Measurements from ENCODE around the gene GLRX2.

Gene GLRX2

DNA sequence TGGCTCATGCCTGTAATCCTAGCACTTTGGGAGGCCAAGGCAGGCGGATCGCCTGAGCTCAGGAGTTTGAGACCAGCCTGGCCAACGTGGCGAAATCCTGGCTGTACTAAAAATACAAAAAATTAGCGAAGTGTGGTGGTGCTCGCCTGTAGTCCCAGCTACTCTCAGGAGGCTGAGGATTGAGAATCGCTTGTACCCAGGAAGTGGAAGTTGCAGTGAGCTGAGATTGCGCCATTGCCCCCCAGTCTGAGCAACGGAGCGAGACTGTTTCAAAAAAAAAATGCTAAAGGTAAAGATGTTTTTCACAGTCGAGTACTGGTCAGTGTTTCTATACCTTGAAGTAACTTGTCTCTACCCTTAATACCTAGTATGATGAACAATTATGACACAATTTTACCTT lies 11.1 kb downstream of the GLRX2 start:
- no peak overlapping the region for H3K27ac Mint-ChIP-seq

DNA sequence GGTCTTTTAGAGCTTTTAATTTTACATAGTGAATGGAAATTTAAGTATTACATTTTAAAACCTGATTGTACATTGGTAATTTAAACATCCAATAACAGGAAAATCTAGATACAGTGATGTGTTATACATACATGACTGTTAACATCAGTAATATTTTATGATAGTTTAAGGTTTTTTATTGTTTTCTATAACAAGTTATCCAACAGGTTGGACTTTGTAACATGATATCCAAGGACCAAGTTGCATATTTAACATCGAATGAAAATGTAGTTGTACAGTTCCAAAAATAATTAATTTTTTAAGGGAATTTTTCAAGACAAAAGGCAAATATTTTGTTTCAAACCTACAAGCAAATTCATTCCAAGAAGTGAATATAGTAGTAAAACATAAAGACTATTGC lies 14.3 kb downstream of the GLRX2 start:
- Mint-ChIP-seq H3K4me3 (no peak overlapping the region), H3K27ac (no peak overlapping the region), H3K9me3 (no peaks in the 10 kb centered on the region), H3K4me1 (ENCODE audit: low read depth) (no peaks in the 10 kb centered on the region), H3K27me3 (no peaks in the 10 kb centered on the region), H3K36me3 (ENCODE audit: low read depth) (peaks cover 36% of the 10 kb centered on the region)

More for the DNA sequence above, 11.1 kb downstream of the GLRX2 start:
- Mint-ChIP-seq H3K4me1 (ENCODE audit: low read depth) (no peaks in the 10 kb centered on the region), H3K9me3 (no peaks in the 10 kb centered on the region), H3K36me3 (ENCODE audit: low read depth) (peaks cover 46% of the 10 kb centered on the region), H3K27me3 (no peaks in the 10 kb centered on the region), H3K4me3 (no peak overlapping the region)

- H3K4me3 Mint-ChIP-seq, result no peak overlapping the region
- no peak overlapping the region for H3K27ac Mint-ChIP-seq
- peaks cover 51% of the 10 kb centered on the region for H3K36me3 Mint-ChIP-seq (ENCODE audit: low read depth)
- H3K9me3 Mint-ChIP-seq, result no peaks in the 10 kb centered on the region
- H3K27me3 Mint-ChIP-seq, result no peaks in the 10 kb centered on the region
- no peaks in the 10 kb centered on the region for H3K4me1 Mint-ChIP-seq (ENCODE audit: low read depth)
Measured at GRCh38 chr1:193087893-193088292, 17.3 kb downstream of the GLRX2 start.

DNA sequence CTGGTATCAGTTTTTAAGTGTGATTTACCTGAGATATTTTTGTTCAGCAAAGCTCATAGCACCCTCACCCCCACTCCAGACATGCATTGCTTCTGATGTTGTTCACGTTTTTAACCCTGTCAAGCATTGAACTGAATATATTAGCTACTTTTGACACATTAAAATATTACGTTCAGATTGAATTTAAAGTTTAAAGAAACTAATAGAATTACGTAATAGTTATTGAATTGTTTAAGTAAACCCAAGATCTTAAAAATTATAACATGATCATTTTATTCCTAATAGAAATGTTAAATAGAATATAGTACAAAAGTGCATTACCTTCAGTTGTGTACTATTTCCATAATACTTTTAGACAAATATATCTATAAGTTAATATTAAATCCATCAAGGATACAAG lies 18.9 kb downstream of the GLRX2 start:
- Mint-ChIP-seq H3K9me3 (no peaks in the 10 kb centered on the region), H3K4me3 (no peak overlapping the region), H3K4me1 (ENCODE audit: low read depth) (no peaks in the 10 kb centered on the region), H3K27ac (no peak overlapping the region), H3K27me3 (no peaks in the 10 kb centered on the region), H3K36me3 (ENCODE audit: low read depth) (peaks cover 62% of the 10 kb centered on the region)

- Mint-ChIP-seq H3K27ac (no peak overlapping the region), H3K4me3 (no peak overlapping the region), H3K27me3 (no peaks in the 10 kb centered on the region), H3K36me3 (ENCODE audit: low read depth) (peaks cover 66% of the 10 kb centered on the region), H3K4me1 (ENCODE audit: low read depth) (no peaks in the 10 kb centered on the region), H3K9me3 (no peaks in the 10 kb centered on the region)
Measured at GRCh38 chr1:193085263-193085662, 20.0 kb downstream of the GLRX2 start.

DNA sequence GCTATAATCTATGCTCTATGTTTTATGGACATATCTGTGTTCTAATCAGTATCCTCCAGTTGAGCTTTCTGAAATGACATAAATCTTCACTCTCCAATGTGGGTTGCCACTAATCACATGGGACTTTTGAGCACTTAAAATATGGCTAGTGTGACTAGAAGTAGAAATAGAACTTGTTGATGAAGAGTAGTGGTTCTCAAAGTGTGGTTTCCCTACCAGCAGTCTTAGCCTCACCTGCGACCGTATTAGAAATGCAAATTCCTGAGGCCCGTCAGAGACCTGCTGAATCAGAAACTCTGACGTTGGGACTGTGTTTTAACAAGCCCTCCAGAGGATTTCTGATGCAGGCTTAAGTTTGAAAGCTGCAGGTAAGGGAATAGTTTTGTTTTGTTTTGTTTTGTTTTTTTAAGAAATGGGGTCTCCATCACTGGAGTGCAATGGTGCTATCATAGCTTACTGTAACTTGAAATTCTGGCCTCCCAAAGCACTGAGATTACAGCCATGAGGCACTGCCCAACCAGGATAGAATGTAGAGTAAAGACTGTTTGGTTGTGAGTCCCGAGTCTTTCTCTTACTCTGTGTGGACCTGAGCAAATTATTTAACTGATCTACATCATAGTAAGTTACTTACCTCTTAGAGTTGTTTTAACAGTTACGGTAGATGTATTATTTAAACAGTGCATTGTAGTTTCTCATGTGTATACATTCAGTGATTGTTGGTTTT lies 21.7 kb downstream of the GLRX2 start:
- Mint-ChIP-seq H3K27ac (no peak overlapping the region), H3K36me3 (ENCODE audit: low read depth) (peaks cover 72% of the 10 kb centered on the region), H3K27me3 (no peaks in the 10 kb centered on the region), H3K4me1 (ENCODE audit: low read depth) (no peaks in the 10 kb centered on the region), H3K4me3 (no peak overlapping the region), H3K9me3 (no peaks in the 10 kb centered on the region)

DNA sequence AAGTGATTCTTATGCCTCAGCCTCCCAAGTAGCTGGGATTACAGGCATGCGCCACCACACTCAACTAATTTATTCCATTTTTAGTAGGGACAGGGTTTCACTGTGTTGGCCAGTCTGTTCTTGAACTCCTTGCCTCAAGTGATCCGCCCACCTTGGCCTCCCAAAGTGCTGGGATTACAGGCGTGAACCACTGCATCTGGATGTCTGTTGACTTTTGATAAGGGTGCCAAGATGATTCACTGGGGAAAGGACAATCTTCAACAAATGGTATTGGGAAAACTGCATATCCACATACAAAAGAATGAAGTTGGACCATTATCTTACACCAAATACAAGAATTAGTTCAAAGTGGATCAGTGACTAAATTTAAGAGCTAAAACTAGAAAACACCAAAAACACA lies 26.0 kb downstream of the GLRX2 start:
- H3K4me3 Mint-ChIP-seq, result no peak overlapping the region
- H3K4me1 Mint-ChIP-seq (ENCODE audit: low read depth), result peaks cover 4% of the 10 kb centered on the region
- H3K27me3 Mint-ChIP-seq, result no peaks in the 10 kb centered on the region
- no peaks in the 10 kb centered on the region for H3K9me3 Mint-ChIP-seq
- H3K36me3 Mint-ChIP-seq (ENCODE audit: low read depth), result peaks cover 74% of the 10 kb centered on the region
- H3K27ac Mint-ChIP-seq, result no peak overlapping the region

DNA sequence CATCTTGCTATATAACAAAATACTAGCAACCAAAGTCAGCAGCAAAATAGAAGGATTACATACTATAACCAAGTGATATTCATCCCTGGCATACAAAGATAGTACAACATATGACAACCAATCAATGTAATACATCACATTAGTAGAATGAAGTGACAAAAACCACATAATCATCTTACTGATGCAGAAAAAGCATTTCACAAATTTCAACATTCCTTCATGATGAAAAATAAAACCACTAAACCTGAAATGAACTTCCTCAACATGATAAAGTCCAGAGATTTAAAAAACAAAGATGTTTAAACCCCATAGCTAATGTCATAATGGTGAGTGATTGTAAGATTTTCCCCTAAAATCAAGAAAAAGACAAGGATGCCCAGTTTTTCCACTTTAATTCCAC lies 27.2 kb downstream of the GLRX2 start:
- H3K9me3 Mint-ChIP-seq, result no peaks in the 10 kb centered on the region
- H3K4me1 Mint-ChIP-seq (ENCODE audit: low read depth), result peaks cover 4% of the 10 kb centered on the region
- H3K27ac Mint-ChIP-seq, result no peak overlapping the region
- H3K27me3 Mint-ChIP-seq, result no peaks in the 10 kb centered on the region
- no peak overlapping the region for H3K4me3 Mint-ChIP-seq
- peaks cover 68% of the 10 kb centered on the region for H3K36me3 Mint-ChIP-seq (ENCODE audit: low read depth)

GRCh38 chr1:193070942-193071341 lies 34.3 kb downstream of the GLRX2 start:
- H3K4me1 Mint-ChIP-seq (ENCODE audit: low read depth), result peaks cover 50% of the 10 kb centered on the region
- H3K4me3 Mint-ChIP-seq, result no peak overlapping the region
- no peaks in the 10 kb centered on the region for H3K9me3 Mint-ChIP-seq
- peaks cover 32% of the 10 kb centered on the region for H3K36me3 Mint-ChIP-seq (ENCODE audit: low read depth)
- no peaks in the 10 kb centered on the region for H3K27me3 Mint-ChIP-seq
- H3K27ac Mint-ChIP-seq, result peak overlapping the region; percentile 40

- Mint-ChIP-seq H3K27ac (peak overlapping the region; percentile 75), H3K9me3 (no peaks in the 10 kb centered on the region), H3K4me3 (peak overlapping the region; percentile 43), H3K27me3 (no peaks in the 10 kb centered on the region), H3K4me1 (ENCODE audit: low read depth) (peaks cover 52% of the 10 kb centered on the region), H3K36me3 (ENCODE audit: low read depth) (peaks cover 26% of the 10 kb centered on the region)
Measured at GRCh38 chr1:193070386-193070753, 34.8 kb downstream of the GLRX2 start.

GRCh38 chr1:193069748-193070385 lies 35.3 kb downstream of the GLRX2 start:
- Mint-ChIP-seq H3K4me3 (peak overlapping the region; percentile 43), H3K4me1 (ENCODE audit: low read depth) (peaks cover 57% of the 10 kb centered on the region), H3K9me3 (no peaks in the 10 kb centered on the region), H3K36me3 (ENCODE audit: low read depth) (peaks cover 26% of the 10 kb centered on the region), H3K27me3 (no peaks in the 10 kb centered on the region), H3K27ac (peak overlapping the region; percentile 75)

DNA sequence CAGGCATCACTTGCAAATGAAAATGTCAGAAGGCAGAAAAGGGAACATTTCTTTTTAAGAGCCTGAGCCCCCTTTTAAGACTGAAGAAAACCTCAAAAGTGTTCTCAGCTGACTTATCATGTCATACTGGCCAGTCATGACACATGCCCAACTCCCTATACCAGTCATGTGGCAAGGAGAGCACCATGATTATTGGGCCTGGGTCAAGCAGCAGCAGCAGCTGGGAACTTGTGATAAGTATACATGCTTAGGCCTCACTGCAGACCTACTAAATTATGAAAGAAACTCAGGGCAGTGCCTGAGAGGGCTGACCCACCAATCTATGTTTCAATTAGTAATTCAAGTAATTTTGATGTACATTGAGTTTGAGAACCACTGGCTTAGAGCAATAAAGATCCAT lies 37.2 kb downstream of the GLRX2 start:
- Mint-ChIP-seq H3K27ac (peak overlapping the region; percentile 28), H3K9me3 (no peaks in the 10 kb centered on the region), H3K4me3 (no peak overlapping the region), H3K4me1 (ENCODE audit: low read depth) (peaks cover 73% of the 10 kb centered on the region), H3K27me3 (no peaks in the 10 kb centered on the region), H3K36me3 (ENCODE audit: low read depth) (peaks cover 23% of the 10 kb centered on the region)

DNA sequence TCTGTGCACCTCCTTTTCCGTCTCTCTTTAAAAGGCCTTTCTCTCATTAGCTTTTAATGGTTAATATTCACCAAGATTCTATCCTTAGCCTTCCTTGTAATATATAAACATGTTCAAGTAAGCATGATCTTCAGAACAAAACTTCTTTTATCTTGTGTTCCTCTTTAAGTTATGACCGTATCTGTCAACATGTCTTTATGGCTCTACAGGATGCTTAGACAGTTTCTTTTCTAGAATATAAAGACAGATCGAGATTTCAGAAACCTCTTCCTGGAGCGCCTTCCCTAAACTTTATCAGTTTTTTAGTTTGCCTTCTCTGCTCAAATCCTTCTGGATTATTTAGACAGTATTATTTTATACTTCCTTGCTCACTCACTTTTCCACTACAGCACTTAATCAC lies 38.6 kb downstream of the GLRX2 start:
- no peak overlapping the region for H3K4me3 Mint-ChIP-seq
- H3K27me3 Mint-ChIP-seq, result no peaks in the 10 kb centered on the region
- H3K4me1 Mint-ChIP-seq (ENCODE audit: low read depth), result peaks cover 83% of the 10 kb centered on the region

DNA sequence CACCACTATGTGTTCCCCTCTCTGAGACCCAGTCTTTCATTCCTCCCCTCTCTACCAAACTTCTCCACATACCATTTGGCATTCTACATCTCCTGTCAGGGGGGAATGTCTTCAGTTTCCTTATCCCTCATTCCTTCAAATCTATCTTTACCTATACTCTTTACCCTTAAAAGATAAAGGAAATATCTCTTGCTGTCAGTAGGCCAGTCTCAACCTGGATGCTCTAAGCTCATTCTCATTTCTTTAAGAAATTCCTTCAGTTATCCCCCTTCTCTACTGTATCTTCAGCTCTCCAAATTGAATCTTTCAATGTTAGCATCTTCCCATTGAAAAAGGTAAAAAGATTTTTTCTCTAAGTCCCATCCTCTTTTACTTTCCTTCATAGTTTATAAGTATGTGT lies 39.3 kb downstream of the GLRX2 start:
- H3K27ac Mint-ChIP-seq, result peak overlapping the region; percentile 17
- peaks cover 83% of the 10 kb centered on the region for H3K4me1 Mint-ChIP-seq (ENCODE audit: low read depth)
- H3K4me3 Mint-ChIP-seq, result no peak overlapping the region
- H3K36me3 Mint-ChIP-seq (ENCODE audit: low read depth), result peaks cover 28% of the 10 kb centered on the region
- H3K9me3 Mint-ChIP-seq, result no peaks in the 10 kb centered on the region
- no peaks in the 10 kb centered on the region for H3K27me3 Mint-ChIP-seq

More for the DNA sequence above, 38.6 kb downstream of the GLRX2 start:
- Mint-ChIP-seq H3K27ac (peak overlapping the region; percentile 17), H3K36me3 (ENCODE audit: low read depth) (peaks cover 25% of the 10 kb centered on the region), H3K9me3 (no peaks in the 10 kb centered on the region)

GRCh38 chr1:193062698-193063463 lies 42.3 kb downstream of the GLRX2 start:
- H3K9me3 Mint-ChIP-seq, result no peaks in the 10 kb centered on the region
- H3K4me3 Mint-ChIP-seq, result peak overlapping the region; percentile 60
- no peaks in the 10 kb centered on the region for H3K27me3 Mint-ChIP-seq
- peak overlapping the region; percentile 39 for H3K27ac Mint-ChIP-seq
- peaks cover 69% of the 10 kb centered on the region for H3K4me1 Mint-ChIP-seq (ENCODE audit: low read depth)
- peaks cover 16% of the 10 kb centered on the region for H3K36me3 Mint-ChIP-seq (ENCODE audit: low read depth)

Data from stimulated activated naive CD8-positive, alpha-beta T cell treated with anti-CD3 and anti-CD28 coated beads, Interleukin-15, Interleukin-2, amounts not matched to agents 100 ng/mL and 50 ng/mL, for 24 hours (primary cell).